A549 (cell line): Measurements from ENCODE around the gene OR52L1. TPM values are rescaled to one million over a fixed set of nuclear protein-coding genes. Genes with fewer than 3 reads are reported as not detected.

Experiments
- ATAC-seq, 2 experiments: fragments of 200-7000 bp in 1 of 2; fragments of >200 bp in 1 of 2; cut with Nextera tagmentation in 1 of 2; cut with Tn5 transposase in 1 of 2; 3 replicates each; pipeline versions ENCODE4 v1.8.0 to v1.9.1; 2018 to 2020; ENCODE audit warnings: mild to moderate bottlenecking in 1 of 2, moderate library complexity in 1 of 2
- CTCF ChIA-PET: fragments of 300-600 bp; sonication (Branson Sonifier 250); formaldehyde crosslinking; extraction: SDS; loops from one replicate; lab custom pipeline; 2021; ENCODE audit warnings: antibody characterized with exemption, inconsistent platforms; lab: Yijun Ruan, JAX
- POLR2A ChIA-PET: fragments of 350-600 bp; formaldehyde crosslinking; extraction: SDS; loops from one replicate; lab custom pipeline; 2021; ENCODE audit warnings: antibody characterized with exemption, inconsistent platforms; lab: Yijun Ruan, JAX
- DNase-seq, 2 experiments: peaks; one replicate each; pipeline versions ENCODE4 v3.0.0 to v3.0.0-alpha.2; 2011 to 2016; ENCODE audit warnings: low read depth in 1 of 2, low spot score in 1 of 2
- FAIRE-seq: peaks from 2 replicates; lab custom pipeline; 2011; peaks lifted over from hg19 to GRCh38; lab: Jason Lieb, UNC
- H3K27ac ChIP-seq, 2 experiments: fragments of >200 bp; sonication (Bioruptor Twin); formaldehyde crosslinking; 3 replicates each; pipeline ENCODE4 v1.5.1; 2016 to 2017
- H3K4me1 ChIP-seq: fragments of >200 bp; sonication (Bioruptor Twin); formaldehyde crosslinking; 3 replicates; pipeline ENCODE4 v1.6.1; 2016
- H3K4me2 ChIP-seq: fragments of >200 bp; sonication (Bioruptor Twin); formaldehyde crosslinking; 3 replicates; pipeline ENCODE4 v1.6.1; 2016
- H3K4me3 ChIP-seq: fragments of >200 bp; sonication (Bioruptor Twin); formaldehyde crosslinking; 3 replicates; pipeline ENCODE4 v1.5.1; 2016
- H3K9me3 ChIP-seq: fragments of >200 bp; sonication (Bioruptor Twin); formaldehyde crosslinking; 3 replicates; pipeline ENCODE4 v1.6.1; 2016
- CHD2 ChIP-seq: fragments of 150-350 bp; IDR thresholded peaks from 2 replicates; pipeline ENCODE4 v1.6.1; 2014; ENCODE audit warnings: low read length; ENCODE audit not compliant: partially characterized antibody
- CTCF ChIP-seq: fragments of >200 bp; sonication (Bioruptor Twin); formaldehyde crosslinking; IDR thresholded peaks from 3 replicates; pipeline ENCODE4 v1.5.1; 2016
- EHF ChIP-seq: fragments of 250-450 bp; sonication (Bioruptor Pico); IDR thresholded peaks from 2 replicates; pipeline ENCODE4 v1.5.0; 2020; ENCODE audit warnings: mild to moderate bottlenecking
- ELK1 ChIP-seq: fragments of 150-350 bp; IDR thresholded peaks from 2 replicates; pipeline ENCODE4 v1.6.1; 2014; ENCODE audit warnings: low read depth, mild to moderate bottlenecking, low read length
- EP300 ChIP-seq, 2 experiments: fragments of >200 bp; sonication (Bioruptor Twin); formaldehyde crosslinking; IDR thresholded peaks; 2 replicates in 1 of 2; 3 replicates in 1 of 2; pipeline ENCODE4 v1.6.1; 2016 to 2017
- FOSB ChIP-seq: fragments of 250-450 bp; sonication (Bioruptor Pico); IDR thresholded peaks from 2 replicates; pipeline ENCODE4 v1.5.0; 2020; ENCODE audit warnings: mild to moderate bottlenecking, moderate library complexity
- FOXS1 ChIP-seq: fragments of 250-450 bp; sonication (Bioruptor Pico); IDR thresholded peaks from 2 replicates; pipeline ENCODE4 v1.5.0; 2020; ENCODE audit warnings: mild to moderate bottlenecking, moderate library complexity
- HEYL ChIP-seq: fragments of 250-450 bp; sonication (Bioruptor Pico); IDR thresholded peaks from 2 replicates; pipeline ENCODE4 v1.8.0; 2021; ENCODE audit warnings: mild to moderate bottlenecking, moderate library complexity
- HMGXB4 ChIP-seq: fragments of 250-450 bp; sonication (Bioruptor Pico); IDR thresholded peaks from 2 replicates; pipeline ENCODE4 v1.5.0; 2021; ENCODE audit warnings: mild to moderate bottlenecking, moderate library complexity, borderline replicate concordance
- HOXB13 ChIP-seq: fragments of 250-450 bp; sonication (Bioruptor Pico); IDR thresholded peaks from 2 replicates; pipeline ENCODE4 v1.5.0; 2020; ENCODE audit warnings: low read depth, mild to moderate bottlenecking, moderate library complexity
- JUN ChIP-seq, 2 experiments: fragments of >200 bp; sonication (Bioruptor Twin); formaldehyde crosslinking; IDR thresholded peaks; 2 replicates in 1 of 2; 3 replicates in 1 of 2; pipeline ENCODE4 v1.6.1; 2016 to 2017
- KDM1A ChIP-seq: fragments of 200-600 bp; sonication (generic); IDR thresholded peaks from 2 replicates; pipeline ENCODE4 v1.6.1; 2016; ENCODE audit warnings: low read depth, mild to moderate bottlenecking
- NPAS2 ChIP-seq: fragments of 250-450 bp; sonication (Bioruptor Pico); IDR thresholded peaks from 2 replicates; pipeline ENCODE4 v1.8.0; 2022; ENCODE audit warnings: mild to moderate bottlenecking, moderate library complexity, borderline replicate concordance
- PBX3 ChIP-seq: IDR thresholded peaks from 2 replicates; pipeline ENCODE4 v1.6.1; 2012
- RAD21 ChIP-seq, 2 experiments: fragments of >200 bp in 1 of 2; sonication (Bioruptor Twin) in 1 of 2; formaldehyde crosslinking in 1 of 2; IDR thresholded peaks in 1 of 2; conservative IDR thresholded peaks in 1 of 2; 2 replicates in 1 of 2; 3 replicates in 1 of 2; pipeline ENCODE4 v1.6.1; 2012 to 2018; ENCODE audit warnings: inconsistent platforms in 1 of 2
- RCOR1 ChIP-seq: fragments of 150-350 bp; IDR thresholded peaks from 2 replicates; pipeline ENCODE4 v1.6.1; 2014; ENCODE audit warnings: antibody characterized with exemption, low read length, low read depth
- REST ChIP-seq: fragments of 200-600 bp; sonication (generic); IDR thresholded peaks from 2 replicates; pipeline ENCODE4 v1.6.1; 2016; ENCODE audit warnings: antibody characterized with exemption, mild to moderate bottlenecking, moderate library complexity
- TP53 ChIP-seq: fragments of 250-450 bp; sonication (Bioruptor Pico); IDR thresholded peaks from 2 replicates; pipeline ENCODE4 v1.5.0; 2021; ENCODE audit warnings: mild to moderate bottlenecking, moderate library complexity
- ZFP36 ChIP-seq: fragments of 450-650 bp; IDR thresholded peaks from 2 replicates; pipeline ENCODE4 v1.6.1; 2014; ENCODE audit warnings: borderline replicate concordance; ENCODE audit not compliant: partially characterized antibody
- ZNF302 ChIP-seq: fragments of 250-450 bp; sonication (Bioruptor Pico); IDR thresholded peaks from 2 replicates; pipeline ENCODE4 v1.9.0; 2021; ENCODE audit warnings: inconsistent platforms, mild to moderate bottlenecking, moderate library complexity
- WGBS: methylation state at CpG from one replicate; pipeline ENCODE4 v1.1.6; 2017; ENCODE audit errors: missing lambda C conversion rate; 5-methylcytosine and 5-hydroxymethylcytosine counted together
- polyA plus RNA-seq, 4 experiments: library from polyadenylated mRNA; depleted of rRNA in 3 of 4; stranded (reverse); fragments of >200 nt; fragmentation: RNase III in 1 of 4; extraction: RNeasy Plus Mini Kit Qiagen cat#74134 plus additional on column Dnase treatment in 1 of 4; gene quantifications; 2 replicates in 3 of 4; 3 replicates in 1 of 4; pipeline ENCODE4 v1.2.3, GENCODE V29; 2011 to 2017

OR52L1 gene
- polyA plus RNA-seq, 2 of the 4 experiments (the other 2 are of a cell fraction): not detected

- FAIRE-seq: no peak
- 41% methylated on average over 3 of the region's 3 CpGs for WGBS
These were observed 31.2 kb downstream of the OR52L1 start for GRCh38 chr11:5955586-5955985.

More at GRCh38 chr11:5955586-5955985, 31.2 kb downstream of the OR52L1 start:
- Histone ChIP-seq H3K4me3 (no peak overlapping the region), H3K9me3 (no peaks in the 10 kb centered on the region), H3K27ac (no peak overlapping the region), H3K4me1 (no peaks in the 10 kb centered on the region), H3K4me2 (no peak overlapping the region)
- POLR2A ChIA-PET: no interaction called here
- CTCF ChIA-PET: interaction anchor here (1.7 kb wide), 1 partner anchor 37 kb away, joined by 5 read pairs; no protein-coding TSS in a partner anchor
- no peak for TF ChIP-seq CTCF
- TF ChIP-seq FOXS1: no peak
- TF ChIP-seq NPAS2 (CRISPR knock-in tag): no peak
- TF ChIP-seq ZNF302 (CRISPR knock-in tag): no peak
- no peak for TF ChIP-seq PBX3
- TF ChIP-seq ELK1: no peak
- no peak for TF ChIP-seq CHD2
- no peak for TF ChIP-seq RCOR1
- TF ChIP-seq JUN (IDR thresholded peaks at IDR 0.05): no peak
- TF ChIP-seq TP53: no peak
- no peak for TF ChIP-seq REST
- TF ChIP-seq FOSB (CRISPR knock-in tag): no peak
- no peak for TF ChIP-seq HMGXB4 (CRISPR knock-in tag)
- TF ChIP-seq KDM1A: no peak
- no peak for TF ChIP-seq ZFP36
- TF ChIP-seq HOXB13: no peak
- TF ChIP-seq EHF (CRISPR knock-in tag): no peak
- no peak for TF ChIP-seq RAD21 (conservative IDR thresholded peaks at IDR 0.05 in 1 of 2, IDR thresholded peaks at IDR 0.05 in 1 of 2)
- TF ChIP-seq HEYL: no peak
- TF ChIP-seq EP300 (IDR thresholded peaks at IDR 0.05): no peak
- DNase-seq (no peak), ATAC-seq (no peak)
